Ovary (tissue), 9 donors: ENCODE results near the gene CACNB4. TPM values are rescaled to one million over a fixed set of nuclear protein-coding genes. Genes with fewer than 3 reads are reported as not detected.

Source experiments
- DNase-seq, 5 donors: peaks; one replicate each; pipeline ENCODE4 v3.0.0-alpha.2; 2019 to 2020
- H3K27ac ChIP-seq, 2 donors: fragments of 200-600 bp; one replicate each; pipeline versions ENCODE4 v1.5.1 to v1.8.0; 2019 to 2022
- H3K27me3 ChIP-seq: fragments of 200-600 bp; one replicate; pipeline ENCODE4 v1.8.0; 2022
- H3K36me3 ChIP-seq: fragments of 200-600 bp; sonication (generic); one replicate; pipeline ENCODE4 v1.5.1; 2019
- H3K4me1 ChIP-seq: one replicate; pipeline ENCODE4 v1.8.1; 2013; ENCODE audit warnings: mild to moderate bottlenecking, moderate library complexity; ENCODE audit not compliant: insufficient read depth
- H3K4me3 ChIP-seq: fragments of 200-600 bp; sonication (generic); one replicate; pipeline ENCODE4 v1.5.1; 2017
- H3K9me3 ChIP-seq, 2 donors: fragments of 200-600 bp in 1 of 2; sonication (generic) in 1 of 2; one replicate each; pipeline versions ENCODE4 v1.5.1 to v1.8.1; 2013 to 2019; ENCODE audit warnings: mild to moderate bottlenecking in 1 of 2, moderate library complexity in 1 of 2
- CTCF ChIP-seq, 3 donors: fragments of 450-650 bp in 2 of 3; fragments of 200-600 bp in 1 of 3; IDR thresholded peaks; one replicate each; pipeline versions ENCODE4 v1.5.1 to v1.8.0; 2016 to 2022; ENCODE audit warnings: antibody characterized with exemption in 3 of 3, mild to moderate bottlenecking in 1 of 3
- EP300 ChIP-seq: sonication (generic); formaldehyde crosslinking; IDR thresholded peaks from one replicate; pipeline ENCODE4 v1.6.1; 2017; ENCODE audit warnings: antibody characterized with exemption
- POLR2A ChIP-seq: fragments of 450-650 bp; IDR thresholded peaks from one replicate; pipeline ENCODE4 v1.6.1; 2017; ENCODE audit warnings: antibody characterized with exemption, mild to moderate bottlenecking, moderate library complexity
- WGBS, 3 donors: extraction: QIAGEN DNeasy Blood & Tissue Kit in 1 of 3; methylation state at CpG; one replicate each; pipeline versions ENCODE4 v1.1.5 to v1.1.7; 2013 to 2017; 5-methylcytosine and 5-hydroxymethylcytosine counted together
- intact Hi-C, 4 donors: fragments of 100-400 bp; cut with DNase I; formaldehyde crosslinking; loops; one replicate each; pipeline versions ENCODE4 v1.11.0 to v1.15.1; 2022 to 2023
- polyA plus RNA-seq, 2 donors: library from polyadenylated mRNA; stranded (reverse); fragments of 200-250 nt in 1 of 2; fragments of 350-450 nt in 1 of 2; fragmentation: Illumina TruSeq in 1 of 2; extraction: RNeasy Lipid Tissue Mini Kit (QIAGEN cat#74804) in 1 of 2; gene quantifications; one replicate each; pipeline ENCODE4 v1.2.3, GENCODE V29; 2013 to 2014
- total RNA-seq, 7 donors: library from RNA; depleted of rRNA in 2 of 7; stranded (reverse); fragments of >200 nt in 2 of 7; fragmentation: NEBNext Ultra II Directional in 3 of 7; extraction: Animal tissue kit (Norgen Biotek cat#: 25700) in 3 of 7; gene quantifications; one replicate each; pipeline versions ENCODE4 v1.1.0 to v1.2.4, GENCODE V29; 2016 to 2023
- donor health status: DM: no; HTN: no; CAD: no; lungs with moderate emphysema.
- donor health status: DM: no; HTN: no; CAD: no.
- donor health status: Bipolar disorder and iron deficiency.
- donor health status: DM: yes; HTN: yes; CAD: no.
- donor health status: DM: no; HTN: no; CAD: no.
- donor health status: DM: yes; HTN: yes; CAD: no.

The CACNB4 gene
- total and polyA plus RNA-seq, 9 donors, result 0.23 to 1.9 (median 1.0) TPM

- Histone ChIP-seq H3K9me3 (no peaks in the 10 kb centered on the region), H3K27me3 (no peaks in the 10 kb centered on the region), H3K4me1 (no peaks in the 10 kb centered on the region), H3K36me3 (no peaks in the 10 kb centered on the region), H3K27ac (no peak overlapping the region), H3K4me3 (no peak overlapping the region)
- WGBS, 3 donors, result 96 to 98% (median 97%) methylated on average over 4 of the region's 4 CpGs
- intact Hi-C loops, result no loop called here
- TF ChIP-seq EP300, result no peak
- TF ChIP-seq CTCF (IDR thresholded peaks at IDR 0.05), result no peak
- TF ChIP-seq POLR2A, result no peak
- DNase-seq, result no peak
Observed at GRCh38 chr2:151961558-151961957, 137.3 kb downstream of the CACNB4 start.

- intact Hi-C loops, result no loop called here
- WGBS, 3 donors, result 76 to 95% (median 92%) methylated on average over 1 of the region's 1 CpG
- DNase-seq, result no peak
- Histone ChIP-seq H3K27me3 (no peaks in the 10 kb centered on the region), H3K27ac (no peak overlapping the region), H3K9me3 (no peaks in the 10 kb centered on the region), H3K4me3 (no peak overlapping the region), H3K4me1 (no peaks in the 10 kb centered on the region), H3K36me3 (no peaks in the 10 kb centered on the region)
- no peak for TF ChIP-seq POLR2A
- no peak for TF ChIP-seq EP300
- no peak for TF ChIP-seq CTCF (IDR thresholded peaks at IDR 0.05)
Observed at GRCh38 chr2:151959238-151959637, 139.6 kb downstream of the CACNB4 start.

DNA sequence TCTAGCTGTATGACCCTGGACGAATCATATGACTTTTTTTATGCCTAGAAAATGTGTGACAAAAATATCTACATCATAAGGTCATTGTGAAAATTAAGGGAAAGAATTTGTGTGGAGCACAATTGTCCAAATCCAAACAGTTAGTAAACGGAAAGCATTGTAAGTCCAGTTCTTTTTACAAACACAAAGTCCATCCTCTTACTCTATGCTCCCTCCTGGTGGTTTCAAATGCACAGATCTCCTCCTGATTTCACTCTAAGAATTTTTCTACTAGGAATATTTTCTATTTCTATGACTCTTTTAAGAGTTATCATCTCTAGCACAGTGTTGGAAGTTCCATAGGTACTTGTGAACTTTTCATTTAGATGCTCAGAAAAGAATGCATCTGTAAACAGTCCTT lies 145.4 kb downstream of the CACNB4 start:
- WGBS, 3 donors, result 69 to 74% (median 72%) methylated on average over 2 of the region's 2 CpGs
- no peaks in the 10 kb centered on the region for H3K9me3 ChIP-seq
- H3K4me1 ChIP-seq, result no peaks in the 10 kb centered on the region
- no peak for DNase-seq
- no peak overlapping the region for H3K27ac ChIP-seq
- no peak overlapping the region for H3K4me3 ChIP-seq
- intact Hi-C loops, result no loop called here
- H3K27me3 ChIP-seq, result no peaks in the 10 kb centered on the region
- no peaks in the 10 kb centered on the region for H3K36me3 ChIP-seq
- TF ChIP-seq EP300 (no peak), CTCF (IDR thresholded peaks at IDR 0.05) (no peak), POLR2A (no peak)

DNA sequence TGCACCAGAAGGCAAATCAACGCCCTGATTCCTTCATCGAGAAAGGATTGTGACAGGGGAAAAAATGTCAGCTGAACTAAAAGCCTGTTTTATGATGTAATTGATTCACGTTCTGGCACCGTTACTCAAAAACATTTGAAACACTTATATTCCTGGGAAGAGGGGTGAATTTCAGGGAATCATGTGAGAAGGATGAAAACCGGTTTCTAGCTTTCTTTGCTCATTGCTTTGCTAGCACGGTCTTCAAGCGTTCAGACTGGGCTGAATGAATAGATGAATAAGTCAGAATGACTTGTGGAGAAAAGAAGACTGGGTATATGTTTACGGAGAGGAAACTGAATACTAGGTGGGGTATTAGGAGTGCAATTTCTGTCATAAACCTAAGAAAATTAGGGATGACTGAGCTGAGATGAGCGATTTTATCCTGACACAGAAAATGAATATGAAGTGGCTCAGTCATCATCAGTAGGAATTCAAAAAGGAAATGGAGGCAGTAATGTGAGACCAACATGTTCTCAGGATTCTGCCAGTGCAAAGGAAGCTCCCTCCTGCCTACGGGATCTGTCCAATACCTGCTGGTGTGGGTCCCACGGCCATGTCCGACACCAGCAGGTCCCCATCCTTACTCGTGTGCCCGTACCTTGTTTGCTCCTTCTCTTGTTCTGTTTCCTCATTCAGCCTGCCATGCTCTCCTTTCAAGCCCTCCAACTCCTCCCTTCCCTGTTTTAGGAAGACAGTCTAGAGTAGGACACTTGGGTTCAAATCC lies 146.0 kb downstream of the CACNB4 start:
- no peaks in the 10 kb centered on the region for H3K36me3 ChIP-seq
- 88 to 93% (median 92%) methylated on average over 14 of the region's 14 CpGs for WGBS, 3 donors
- no peak overlapping the region for H3K4me3 ChIP-seq
- intact Hi-C loops, result no loop called here
- H3K9me3 ChIP-seq, result no peaks in the 10 kb centered on the region
- no peaks in the 10 kb centered on the region for H3K4me1 ChIP-seq
- TF ChIP-seq CTCF (IDR thresholded peaks at IDR 0.05) (no peak), POLR2A (no peak), EP300 (no peak)
- DNase-seq, result no peak
- no peaks in the 10 kb centered on the region for H3K27me3 ChIP-seq
- no peak overlapping the region for H3K27ac ChIP-seq
